Activated CD8-positive, alpha-beta T cell treated with anti-CD3 and anti-CD28 coated beads, Interleukin-2, amount 10 ng/mL, durations not matched to agents 7 days and 5 days (primary cell): ENCODE measurements around the gene CSTPP1. TPM values are rescaled to one million over a fixed set of nuclear protein-coding genes. Genes with fewer than 3 reads are reported as not detected.

Source experiments
- ATAC-seq: fragments of 150-1000 bp; cut with Tn5 transposase; one replicate; pipeline ENCODE4 v1.10.0; 2021; ENCODE audit warnings: moderate library complexity
- CTCF ChIA-PET: fragments of 350-600 bp; sonication (Branson Sonifier 250); formaldehyde crosslinking; loops from one replicate; lab custom pipeline; 2021; ENCODE audit warnings: antibody characterized with exemption; lab: Charles Lee
- POLR2A ChIA-PET: fragments of 350-600 bp; sonication (Branson Sonifier 250); formaldehyde crosslinking; loops from one replicate; lab custom pipeline; 2021; ENCODE audit warnings: antibody characterized with exemption; lab: Charles Lee
- DNase-seq: peaks from one replicate; pipeline ENCODE4 v3.0.0-alpha.2; 2020
- H3K27ac Mint-ChIP-seq: one replicate; pipeline ENCODE4 v1.8.0; 2021; ENCODE audit warnings: mild to moderate bottlenecking, mixed read lengths
- H3K27me3 Mint-ChIP-seq: one replicate; pipeline ENCODE4 v1.8.0; 2021; ENCODE audit warnings: low read depth, mixed read lengths
- H3K36me3 Mint-ChIP-seq: one replicate; pipeline ENCODE4 v1.8.0; 2021; ENCODE audit warnings: low read depth, mixed read lengths
- H3K4me1 Mint-ChIP-seq: one replicate; pipeline ENCODE4 v1.8.0; 2021; ENCODE audit warnings: low read depth, mixed read lengths
- H3K4me3 Mint-ChIP-seq: one replicate; pipeline ENCODE4 v1.8.0; 2021; ENCODE audit warnings: mild to moderate bottlenecking, mixed read lengths
- H3K9me3 Mint-ChIP-seq: one replicate; pipeline ENCODE4 v1.8.0; 2022; ENCODE audit warnings: mixed read lengths; ENCODE audit not compliant: insufficient read depth
- total RNA-seq, 2 experiments: library from RNA; stranded (reverse); gene quantifications; one replicate each; pipeline ENCODE4 v1.2.3, GENCODE V29; 2021

Gene CSTPP1
- total RNA-seq, 2 experiments from 2014 or later, result 15.6 to 15.8 TPM

- no peak overlapping the region for H3K4me3 Mint-ChIP-seq
- ChIA-PET POLR2A (interaction anchor here (1.9 to 2.7 kb wide), 2 partner anchors 8 to 44 kb away, joined by 8 to 9 read pairs; partner anchors contain the start of gene DDB2), CTCF (interaction anchor here (1.2 to 1.7 kb wide), 5 partner anchors 9 to 18 kb away, joined by 3 to 6 read pairs (median 3); no protein-coding TSS in a partner anchor)
- DNase-seq (no peak), ATAC-seq (no peak)
- peaks cover 43% of the 10 kb centered on the region for H3K4me1 Mint-ChIP-seq
- H3K36me3 Mint-ChIP-seq, result peaks cover 46% of the 10 kb centered on the region
- peak overlapping the region; percentile 72 for H3K27ac Mint-ChIP-seq
- H3K9me3 Mint-ChIP-seq, result no peaks in the 10 kb centered on the region
- H3K27me3 Mint-ChIP-seq, result no peaks in the 10 kb centered on the region
Observed at GRCh38 chr11:47171061-47171838, 234.7 kb downstream of the CSTPP1 start.

GRCh38 chr11:47171856-47172255 is 235.3 kb downstream of the CSTPP1 start:
- POLR2A ChIA-PET, result interaction anchor here (1.9 to 2.7 kb wide), 2 partner anchors 8 to 43 kb away, joined by 8 to 9 read pairs; partner anchors contain the start of gene DDB2
- no peak for ATAC-seq
- H3K27me3 Mint-ChIP-seq, result no peaks in the 10 kb centered on the region

GRCh38 chr11:47172740-47173336 is 236.3 kb downstream of the CSTPP1 start:
- Mint-ChIP-seq H3K27ac (no peak overlapping the region), H3K4me1 (peaks cover 50% of the 10 kb centered on the region), H3K27me3 (no peaks in the 10 kb centered on the region), H3K9me3 (no peaks in the 10 kb centered on the region), H3K36me3 (peaks cover 42% of the 10 kb centered on the region), H3K4me3 (no peak overlapping the region)
- ChIA-PET CTCF (interaction anchor here (1.2 to 1.7 kb wide), 3 partner anchors 11 to 20 kb away, joined by 3 to 6 read pairs (median 6); no protein-coding TSS in a partner anchor), POLR2A (interaction anchor here (1.9 to 2.7 kb wide), 2 partner anchors 9 to 42 kb away, joined by 8 to 9 read pairs; partner anchors contain the start of gene DDB2)
- DNase-seq (no peak), ATAC-seq (no peak)

More at GRCh38 chr11:47171856-47172255, 235.3 kb downstream of the CSTPP1 start:
- Mint-ChIP-seq H3K36me3 (peaks cover 45% of the 10 kb centered on the region), H3K9me3 (no peaks in the 10 kb centered on the region), H3K27ac (no peak overlapping the region), H3K4me1 (peaks cover 43% of the 10 kb centered on the region), H3K4me3 (no peak overlapping the region)
- CTCF ChIA-PET, result interaction anchor here (1.2 to 1.7 kb wide), 5 partner anchors 9 to 19 kb away, joined by 3 to 6 read pairs (median 4); no protein-coding TSS in a partner anchor
- no peak for DNase-seq

DNA sequence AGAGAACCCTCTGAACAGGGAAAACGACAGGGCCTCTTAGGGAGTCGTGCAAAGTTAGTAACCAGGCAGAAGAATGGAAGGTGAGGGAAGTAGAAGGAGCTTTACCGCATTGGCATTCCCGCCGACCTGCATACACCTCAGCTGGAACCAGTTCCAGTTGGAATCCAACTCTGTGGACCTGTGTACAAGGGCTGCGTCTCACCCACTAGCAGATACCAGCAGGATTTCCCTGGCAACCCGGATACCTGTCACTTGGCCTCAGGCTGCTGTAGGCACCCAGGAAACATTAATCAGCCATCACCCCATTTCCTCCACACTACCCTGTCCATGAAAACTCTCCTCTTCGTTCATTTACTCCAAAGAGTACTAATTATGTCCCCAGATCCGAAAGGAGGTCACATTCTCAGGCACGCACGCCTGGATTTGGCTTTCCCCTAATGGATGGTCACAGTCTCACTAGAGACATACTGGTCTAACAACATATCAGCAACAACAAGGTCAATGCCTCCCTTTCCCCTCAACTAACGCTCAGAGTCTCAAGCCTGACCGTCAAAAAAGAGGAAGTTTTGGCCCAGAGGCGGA is 239.3 kb downstream of the CSTPP1 start:
- DNase-seq (no peak), ATAC-seq (no peak)
- H3K27me3 Mint-ChIP-seq, result no peaks in the 10 kb centered on the region
- H3K27ac Mint-ChIP-seq, result peak overlapping the region; percentile 97
- POLR2A ChIA-PET, result interaction anchor here (3.0 kb wide), 1 partner anchor 40 kb away, joined by 29 read pairs; the partner anchor contains the start of gene DDB2
- peak overlapping the region; percentile 97 for H3K4me3 Mint-ChIP-seq
- H3K9me3 Mint-ChIP-seq, result no peaks in the 10 kb centered on the region
- CTCF ChIA-PET, result interaction anchor here (1.4 kb wide), 1 partner anchor 218 kb away, joined by 4 read pairs; no protein-coding TSS in a partner anchor
- peaks cover 32% of the 10 kb centered on the region for H3K36me3 Mint-ChIP-seq
- H3K4me1 Mint-ChIP-seq, result peaks cover 52% of the 10 kb centered on the region

DNA sequence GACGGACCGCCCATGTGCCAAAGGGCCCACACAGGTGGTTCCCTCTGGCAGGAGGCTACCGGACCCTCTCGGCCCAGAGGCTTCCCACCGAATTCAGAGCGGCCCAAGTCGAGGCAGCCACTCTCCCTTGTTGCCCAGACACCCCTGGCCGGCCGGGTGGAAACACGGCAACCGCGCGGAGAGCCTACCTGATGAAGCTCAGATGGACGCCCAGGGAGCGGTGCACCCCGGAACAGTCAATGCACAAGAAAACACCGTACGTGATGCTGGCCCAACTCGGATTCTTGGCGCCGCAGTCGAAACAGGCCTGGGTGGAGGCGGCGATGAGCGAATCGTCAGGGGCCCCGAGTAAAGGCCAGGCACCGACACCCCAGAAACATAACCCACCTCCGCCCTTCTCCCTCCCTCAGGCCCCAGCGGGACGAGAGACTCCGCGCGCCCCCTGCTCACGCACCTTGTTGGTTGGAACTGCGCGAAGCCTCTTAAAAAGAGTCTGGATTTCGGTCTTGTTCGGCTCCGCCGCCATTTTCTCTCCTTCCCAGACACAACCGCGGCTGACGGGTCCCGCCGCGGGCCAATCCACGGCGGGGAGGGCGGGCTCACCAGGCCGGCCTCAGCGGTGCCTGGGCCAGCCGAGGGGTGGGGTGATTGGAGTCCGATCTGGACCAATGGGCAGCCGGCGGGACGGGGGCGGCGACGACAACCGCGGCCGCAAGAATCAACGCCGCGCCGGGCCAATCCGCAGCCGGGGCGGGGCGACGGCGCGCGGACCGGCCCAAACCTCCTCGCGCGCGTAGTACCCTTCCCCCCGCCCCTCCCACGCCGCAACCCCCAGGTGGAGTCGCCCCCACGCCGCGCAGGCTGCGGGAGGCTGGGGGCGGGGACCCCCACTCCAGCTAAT is 240.0 kb downstream of the CSTPP1 start, which contains the start of gene ARFGAP2:
Gene ARFGAP2 (minus strand): TSS at position 552 of the 901 bp plus-strand sequence. CDS start 26 bp downstream, at position 526.
- Mint-ChIP-seq H3K9me3 (no peaks in the 10 kb centered on the region), H3K27me3 (no peaks in the 10 kb centered on the region), H3K27ac (peak within 1 kb of the TSS; percentile 99), H3K4me3 (peak within 1 kb of the TSS; percentile 97), H3K4me1 (peaks cover 45% of the 10 kb centered on the region), H3K36me3 (peaks cover 26% of the 10 kb centered on the region)
- DNase-seq, result peak; percentile 97
- peak; percentile 97 for ATAC-seq
- ChIA-PET POLR2A (interaction anchor here (0.6 to 3.0 kb wide), 2 partner anchors 39 to 60 kb away, joined by 3 to 29 read pairs; partner anchors contain the start of gene DDB2), CTCF (interaction anchor here (0.9 to 4.8 kb wide), 7 partner anchors 11 to 278 kb away, joined by 3 to 54 read pairs (median 8); partner anchors contain the start of genes ACP2, DDB2 and NR1H3)

GRCh38 chr11:47177229-47177845 is 240.8 kb downstream of the CSTPP1 start:
- H3K36me3 Mint-ChIP-seq, result peaks cover 21% of the 10 kb centered on the region
- ChIA-PET CTCF (interaction anchor here (0.9 to 4.8 kb wide), 12 partner anchors 10 to 278 kb away, joined by 3 to 54 read pairs (median 7); partner anchors contain the start of genes ACP2, DDB2 and NR1H3), POLR2A (interaction anchor here (0.6 to 3.0 kb wide), 5 partner anchors 38 to 96 kb away, joined by 3 to 29 read pairs (median 3); partner anchors contain the start of genes ACP2 and DDB2)
- H3K27ac Mint-ChIP-seq, result peak overlapping the region; percentile 99
- H3K9me3 Mint-ChIP-seq, result no peaks in the 10 kb centered on the region
- DNase-seq, result peak; percentile 83
- ATAC-seq, result peak; percentile 66
- no peaks in the 10 kb centered on the region for H3K27me3 Mint-ChIP-seq
- H3K4me1 Mint-ChIP-seq, result peaks cover 41% of the 10 kb centered on the region
- peak overlapping the region; percentile 97 for H3K4me3 Mint-ChIP-seq

- ATAC-seq, result no peak
- Mint-ChIP-seq H3K27ac (peak overlapping the region; percentile 99), H3K4me3 (peak overlapping the region; percentile 97), H3K4me1 (peaks cover 38% of the 10 kb centered on the region), H3K9me3 (no peaks in the 10 kb centered on the region), H3K27me3 (no peaks in the 10 kb centered on the region), H3K36me3 (peaks cover 19% of the 10 kb centered on the region)
- POLR2A ChIA-PET, result interaction anchor here (0.9 to 3.0 kb wide), 5 partner anchors 38 to 124 kb away, joined by 3 to 29 read pairs (median 3); partner anchors contain the start of genes ACP2 and DDB2
- CTCF ChIA-PET, result interaction anchor here (0.9 to 4.8 kb wide), 14 partner anchors 9 to 277 kb away, joined by 3 to 54 read pairs (median 6); partner anchors contain the start of genes ACP2, DDB2 and NR1H3
- no peak for DNase-seq
Observed at GRCh38 chr11:47177846-47178245, 241.3 kb downstream of the CSTPP1 start.

GRCh38 chr11:47178316-47178715 is 241.8 kb downstream of the CSTPP1 start:
- Mint-ChIP-seq H3K4me1 (peaks cover 33% of the 10 kb centered on the region), H3K27ac (peak overlapping the region; percentile 99), H3K36me3 (peaks cover 14% of the 10 kb centered on the region), H3K9me3 (no peaks in the 10 kb centered on the region), H3K4me3 (no peak overlapping the region), H3K27me3 (peaks cover under 1% of the 10 kb centered on the region)
- ChIA-PET POLR2A (interaction anchor here (0.9 to 3.0 kb wide), 5 partner anchors 37 to 123 kb away, joined by 3 to 29 read pairs (median 3); partner anchors contain the start of genes ACP2 and DDB2), CTCF (interaction anchor here (0.9 to 4.8 kb wide), 14 partner anchors 9 to 277 kb away, joined by 3 to 54 read pairs (median 6); partner anchors contain the start of genes ACP2, DDB2 and NR1H3)
- ATAC-seq, result no peak
- DNase-seq, result no peak

DNA sequence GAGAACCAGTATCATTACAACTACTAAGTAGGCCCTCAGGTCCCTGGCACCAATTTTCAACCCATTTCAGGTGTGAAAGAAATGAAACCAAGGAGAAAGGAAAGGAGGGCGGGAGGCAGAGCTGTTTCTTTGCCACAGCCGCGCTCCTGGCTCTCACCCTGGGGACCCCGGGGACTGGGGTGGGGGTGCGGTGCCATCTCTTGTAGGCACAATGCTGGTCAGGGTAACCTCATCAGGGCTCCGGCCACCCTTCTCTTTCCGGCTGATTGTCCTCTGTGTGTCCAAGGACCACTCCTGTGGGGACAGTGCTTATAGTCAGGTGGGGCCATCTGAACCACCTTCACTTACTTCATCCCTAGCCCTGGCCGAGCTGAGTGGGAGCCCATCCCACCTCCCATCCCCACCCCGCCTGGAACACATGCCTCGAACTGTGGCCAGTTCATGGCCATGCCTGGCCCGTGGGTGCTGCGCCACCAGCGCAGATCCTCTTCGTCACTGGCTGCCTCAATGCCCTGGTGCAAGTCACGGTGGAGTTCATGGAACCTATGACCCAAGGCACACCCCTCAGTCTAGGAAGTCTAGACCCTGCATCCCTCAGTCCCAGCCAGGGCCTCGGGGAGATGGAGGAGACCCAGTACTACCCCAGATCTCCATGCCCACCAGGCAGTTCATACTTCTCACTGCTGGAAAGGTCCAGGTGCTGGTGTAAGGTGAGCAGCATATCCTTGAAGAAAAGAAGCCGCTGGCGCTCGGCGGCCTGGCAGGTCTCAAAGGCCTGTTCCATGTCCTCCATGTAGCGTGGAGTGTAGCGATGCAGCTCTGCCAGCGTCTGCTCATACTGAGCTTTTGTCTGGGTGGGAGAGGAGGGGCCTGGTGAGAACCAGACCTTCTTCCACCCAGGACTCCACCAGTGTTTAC is 242.4 kb downstream of the CSTPP1 start:
- H3K9me3 Mint-ChIP-seq, result no peaks in the 10 kb centered on the region
- no peak overlapping the region for H3K4me3 Mint-ChIP-seq
- H3K36me3 Mint-ChIP-seq, result peaks cover 7% of the 10 kb centered on the region
- H3K4me1 Mint-ChIP-seq, result peaks cover 29% of the 10 kb centered on the region
- peaks cover 2% of the 10 kb centered on the region for H3K27me3 Mint-ChIP-seq
- peak overlapping the region; percentile 62 for H3K27ac Mint-ChIP-seq
- DNase-seq (no peak), ATAC-seq (no peak)
- CTCF ChIA-PET, result interaction anchor here (0.6 to 4.8 kb wide), 20 partner anchors 8 to 276 kb away, joined by 3 to 54 read pairs (median 5); partner anchors contain the start of genes ACP2, DDB2 and NR1H3
- POLR2A ChIA-PET, result interaction anchor here (0.8 to 3.0 kb wide), 7 partner anchors 24 to 122 kb away, joined by 3 to 29 read pairs (median 3); partner anchors contain the start of genes ACP2 and DDB2
